ENCODE measurements around the gene KLHL11. TPM values are rescaled to one million over a fixed set of nuclear protein-coding genes. Genes with fewer than 3 reads are reported as not detected.

The KLHL11 gene
- total and polyA plus RNA-seq, 2 experiments from 2014 or later, result 8.7 to 25.5 TPM

- Mint-ChIP-seq H3K27me3 (ENCODE audit: insufficient read depth, low read depth, poor library complexity) (peaks cover 13% of the 10 kb centered on the region), H3K9me3 (no peaks in the 10 kb centered on the region; the same call in 2 of the 3 replicates), H3K4me1 (peaks cover 44% of the 10 kb centered on the region), H3K4me3 (peak overlapping the region; percentile 47; the same call in 2 of the 3 replicates), H3K27ac (peak overlapping the region; percentile 76; the same call in 1 of the 2 replicates), H3K36me3 (ENCODE audit: low read depth) (peaks cover 66% of the 10 kb centered on the region)
- peak overlapping the region; percentile 89 for H3K27ac ChIP-seq (ENCODE audit: low read depth)
- peak overlapping the region; percentile 99; the same call in 1 of the 2 replicates for H3K4me3 ChIP-seq
- H3K27me3 ChIP-seq (ENCODE audit: insufficient read depth), result no peaks in the 10 kb centered on the region
- TF ChIP-seq REST (IDR thresholded peaks at IDR 0.05; ENCODE audit: unreplicated experiment) (no peak), POLR2AphosphoS5 (IDR thresholded peaks at IDR 0.05; ENCODE audit: low read depth) (no peak), NANOG (IDR thresholded peaks at IDR 0.05; ENCODE audit: borderline replicate concordance) (no peak), CTCF (conservative IDR thresholded peaks at IDR 0.05; ENCODE audit: low read depth in 2 of 2) (no peak), ZNF114 (CRISPR knock-in tag; IDR thresholded peaks at IDR 0.05) (no peak), CREB1 (CRISPR knock-in tag; IDR thresholded peaks at IDR 0.05; ENCODE audit: low read depth) (no peak), STAT1 (IDR thresholded peaks at IDR 0.05; ENCODE audit: unreplicated experiment) (no peak), EZH2phosphoT487 (IDR thresholded peaks at IDR 0.05; ENCODE audit: unreplicated experiment) (no peak), ZNF462 (CRISPR knock-in tag; IDR thresholded peaks at IDR 0.05) (no peak), JUNB (IDR thresholded peaks at IDR 0.05; ENCODE audit: unreplicated experiment) (no peak), ZNF331 (CRISPR knock-in tag; IDR thresholded peaks at IDR 0.05; ENCODE audit: low read depth) (no peak), ETS1 (IDR thresholded peaks at IDR 0.05) (no peak), EZH2 (IDR thresholded peaks at IDR 0.05; ENCODE audit: low read depth, unreplicated experiment) (no peak)
- peaks cover 78% of the 10 kb centered on the region for H4K20me1 ChIP-seq (replicated peaks; ENCODE audit: insufficient read depth)
- no peak overlapping the region for H2AFZ ChIP-seq
- peak overlapping the region; percentile 94 for H3K4me2 ChIP-seq
- H3F3A ChIP-seq (replicated peaks; ENCODE audit: low read depth), result peaks cover 35% of the 10 kb centered on the region
- DNase-seq (ENCODE audit: low spot score) (no peak), ATAC-seq (no peak)
- no peaks in the 10 kb centered on the region for H3K9me2 ChIP-seq (ENCODE audit: insufficient read depth)
- peaks cover 84% of the 10 kb centered on the region for H3K79me2 ChIP-seq (replicated peaks; ENCODE audit: insufficient read depth)
- H3K4me1 ChIP-seq (ENCODE audit: insufficient read depth), result peaks cover 40% of the 10 kb centered on the region
- H3K36me3 ChIP-seq (ENCODE audit: insufficient read depth), result peaks cover 32% of the 10 kb centered on the region
Observed at GRCh38 chr17:41915020-41915419, 49.8 kb upstream of the KLHL11 start.
